ENCODE measurements around the gene TMEM183A. TPM values are rescaled to one million over a fixed set of nuclear protein-coding genes. Genes with fewer than 3 reads are reported as not detected.

TMEM183A gene
- total and polyA plus RNA-seq, 9 of the 15 experiments (the other 6 are each of a cell fraction or from before 2014, with no cell fraction given) = 23.4 to 190 (median 124) TPM

- peak; percentile 29; the same call in 1 of the 2 replicates for TF ChIP-seq TFAP4 (CRISPR knock-in tag; IDR thresholded peaks at IDR 0.05; ENCODE audit: borderline replicate concordance)
- TF ChIP-seq THRA (IDR thresholded peaks at IDR 0.05) = no peak
- no peak for TF ChIP-seq MBD1 (CRISPR knock-in tag; IDR thresholded peaks at IDR 0.05)
- TF ChIP-seq XRCC5 (IDR thresholded peaks at IDR 0.05; ENCODE audit: low read depth, low read length) = no peak
- no peak for TF ChIP-seq ZNF639 (CRISPR knock-in tag; conservative IDR thresholded peaks at IDR 0.05 in 1 of 2, IDR thresholded peaks at IDR 0.05 in 1 of 2)
- no peak for TF ChIP-seq ETV5 (CRISPR knock-in tag; IDR thresholded peaks at IDR 0.05; ENCODE audit: low read depth)
- no peak for TF ChIP-seq CEBPG (CRISPR knock-in tag; IDR thresholded peaks at IDR 0.05)
- TF ChIP-seq CEBPG (tag; conservative IDR thresholded peaks at IDR 0.05 in 1 of 2, IDR thresholded peaks at IDR 0.05 in 1 of 2) = no peak
- no peak for TF ChIP-seq POLR2AphosphoS5 (IDR thresholded peaks at IDR 0.05; ENCODE audit: control insufficient read depth, insufficient read depth, low read depth, low read length)
- no peak for TF ChIP-seq ZNF511 (CRISPR knock-in tag; IDR thresholded peaks at IDR 0.05)
- no peak for TF ChIP-seq STAT6 (CRISPR knock-in tag; IDR thresholded peaks at IDR 0.05)
- no peak for TF ChIP-seq FIP1L1 (IDR thresholded peaks at IDR 0.05; ENCODE audit: low read depth, low read length, poor library complexity, severe bottlenecking)
- no peak for TF ChIP-seq FOXK1 (CRISPR knock-in tag; IDR thresholded peaks at IDR 0.05; ENCODE audit: borderline replicate concordance)
- TF ChIP-seq KDM5B (IDR thresholded peaks at IDR 0.05; ENCODE audit: insufficient replicate concordance, low read depth, low read length) = no peak
- no peak for TF ChIP-seq MAFF (IDR thresholded peaks at IDR 0.05; ENCODE audit: low read length)
- TF ChIP-seq MIER1 (IDR thresholded peaks at IDR 0.05; ENCODE audit: low read depth) = no peak
These were observed 41.4 kb downstream of the TMEM183A start (continued) for GRCh38 chr1:203048555-203049051.
